Prostate gland (tissue), 2 donors: ENCODE results near the gene UBE2O. TPM values are rescaled to one million over a fixed set of nuclear protein-coding genes. Genes with fewer than 3 reads are reported as not detected.

ENCODE experiments used
- DNase-seq: peaks from one replicate; pipeline ENCODE4 v3.0.0-alpha.2; 2019; ENCODE audit warnings: low spot score
- H3K27ac ChIP-seq, 2 donors: fragments of 200-600 bp; sonication (generic); 2 replicates each; pipeline ENCODE4 v1.5.1; 2017 to 2019
- H3K27me3 ChIP-seq: fragments of 200-600 bp; sonication (generic); replicated peaks from 2 replicates; pipeline ENCODE4 v1.5.1; 2019; ENCODE audit not compliant: insufficient read depth
- H3K36me3 ChIP-seq, 2 donors: fragments of 200-600 bp; sonication (generic); 1 replicate in 1 of 2; 2 replicates in 1 of 2; pipeline versions ENCODE4 v1.5.1 to v1.8.1; 2017 to 2019
- H3K4me1 ChIP-seq: fragments of 200-600 bp; sonication (generic); replicated peaks from 2 replicates; pipeline ENCODE4 v1.5.1; 2019
- H3K4me3 ChIP-seq, 2 donors: fragments of 200-600 bp; sonication (generic); 2 replicates each; pipeline ENCODE4 v1.5.1; 2017 to 2019
- H3K9me3 ChIP-seq: fragments of 200-600 bp; sonication (generic); 2 replicates; pipeline ENCODE4 v1.5.1; 2017
- POLR2A ChIP-seq: fragments of 450-650 bp; IDR thresholded peaks from one replicate; pipeline ENCODE4 v1.6.1; 2016; ENCODE audit warnings: antibody characterized with exemption, mild to moderate bottlenecking
- POLR2AphosphoS5 ChIP-seq: sonication (generic); formaldehyde crosslinking; IDR thresholded peaks from one replicate; pipeline ENCODE4 v1.6.1; 2017; ENCODE audit warnings: antibody characterized with exemption
- WGBS: methylation state at CpG from one replicate; pipeline ENCODE4 v1.1.5; 2018; 5-methylcytosine and 5-hydroxymethylcytosine counted together
- intact Hi-C: fragments of 100-400 bp; cut with DNase I; formaldehyde crosslinking; loops from one replicate; pipeline ENCODE4 v1.14.2; 2022
- total RNA-seq, 2 donors: library from RNA; depleted of rRNA; stranded (reverse); fragments of >200 nt; gene quantifications; one replicate each; pipeline ENCODE4 v1.1.0, GENCODE V29; 2016
- TF ChIP-seq, protein P1 (sequence below), 4 experiments: fragments of 200-600 bp in 2 of 4; fragments of 450-650 bp in 2 of 4; sonication (generic) in 2 of 4; IDR thresholded peaks; 1 replicate in 3 of 4; 2 replicates in 1 of 4; pipeline ENCODE4 v1.5.1; 2016 to 2019; ENCODE audit warnings: antibody characterized with exemption in 4 of 4, mild to moderate bottlenecking in 2 of 4, moderate library complexity in 2 of 4

The UBE2O gene
- total RNA-seq, 2 donors from 2014 or later: 19.9 to 39.8 TPM

GRCh38 chr17:76407509-76407908, 45.4 kb downstream of the UBE2O start:
- intact Hi-C loops: loop anchor here (5.0 kb wide), 1 partner anchor 100 kb away; no protein-coding TSS in a partner anchor
- DNase-seq: no peak
- Histone ChIP-seq H3K4me1 (no peaks in the 10 kb centered on the region), H3K27ac (no peak overlapping the region), H3K36me3 (no peaks in the 10 kb centered on the region), H3K4me3 (no peak overlapping the region), H3K27me3 (no peaks in the 10 kb centered on the region), H3K9me3 (no peaks in the 10 kb centered on the region)
- 92% methylated on average over 4 of the region's 4 CpGs for WGBS
- TF ChIP-seq, protein P1, sequence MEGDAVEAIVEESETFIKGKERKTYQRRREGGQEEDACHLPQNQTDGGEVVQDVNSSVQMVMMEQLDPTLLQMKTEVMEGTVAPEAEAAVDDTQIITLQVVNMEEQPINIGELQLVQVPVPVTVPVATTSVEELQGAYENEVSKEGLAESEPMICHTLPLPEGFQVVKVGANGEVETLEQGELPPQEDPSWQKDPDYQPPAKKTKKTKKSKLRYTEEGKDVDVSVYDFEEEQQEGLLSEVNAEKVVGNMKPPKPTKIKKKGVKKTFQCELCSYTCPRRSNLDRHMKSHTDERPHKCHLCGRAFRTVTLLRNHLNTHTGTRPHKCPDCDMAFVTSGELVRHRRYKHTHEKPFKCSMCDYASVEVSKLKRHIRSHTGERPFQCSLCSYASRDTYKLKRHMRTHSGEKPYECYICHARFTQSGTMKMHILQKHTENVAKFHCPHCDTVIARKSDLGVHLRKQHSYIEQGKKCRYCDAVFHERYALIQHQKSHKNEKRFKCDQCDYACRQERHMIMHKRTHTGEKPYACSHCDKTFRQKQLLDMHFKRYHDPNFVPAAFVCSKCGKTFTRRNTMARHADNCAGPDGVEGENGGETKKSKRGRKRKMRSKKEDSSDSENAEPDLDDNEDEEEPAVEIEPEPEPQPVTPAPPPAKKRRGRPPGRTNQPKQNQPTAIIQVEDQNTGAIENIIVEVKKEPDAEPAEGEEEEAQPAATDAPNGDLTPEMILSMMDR (IDR thresholded peaks at IDR 0.05): no peak
- no peak for TF ChIP-seq POLR2A
- no peak for TF ChIP-seq POLR2AphosphoS5

- Histone ChIP-seq H3K27ac (peak overlapping the region in 1 of 2 donors; percentile 4), H3K4me1 (no peaks in the 10 kb centered on the region), H3K9me3 (no peaks in the 10 kb centered on the region), H3K4me3 (no peak overlapping the region), H3K27me3 (no peaks in the 10 kb centered on the region), H3K36me3 (no peaks in the 10 kb centered on the region)
- 57% methylated on average over 16 of the region's 16 CpGs for WGBS
- intact Hi-C loops: loop anchor here (5.0 kb wide), 1 partner anchor 101 kb away; no protein-coding TSS in a partner anchor
- DNase-seq: no peak
- no peak for TF ChIP-seq POLR2AphosphoS5
- TF ChIP-seq POLR2A: no peak
- TF ChIP-seq, protein P1 (IDR thresholded peaks at IDR 0.05): no peak
Measured at GRCh38 chr17:76405967-76406647, 46.8 kb downstream of the UBE2O start.

DNA sequence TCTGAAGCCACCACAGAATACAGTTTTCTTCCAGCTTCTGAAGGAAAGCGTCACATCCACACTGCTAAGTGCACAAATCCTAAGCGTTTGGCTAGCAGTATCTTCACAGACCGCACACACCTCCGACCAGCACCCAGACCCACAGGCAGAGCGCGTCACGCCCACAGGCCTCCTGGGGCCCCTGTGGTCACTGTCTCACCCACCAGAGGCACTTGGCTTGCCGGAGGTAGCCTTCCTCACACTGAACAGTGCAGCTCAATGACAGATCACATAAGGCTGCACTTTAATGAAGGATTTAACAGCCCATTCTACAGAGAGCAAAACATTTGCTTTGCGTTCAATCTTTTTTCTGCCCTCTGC, 47.4 kb downstream of the UBE2O start:
- Histone ChIP-seq H3K4me3 (no peak overlapping the region), H3K36me3 (no peaks in the 10 kb centered on the region), H3K27me3 (no peaks in the 10 kb centered on the region), H3K9me3 (no peaks in the 10 kb centered on the region), H3K4me1 (no peaks in the 10 kb centered on the region), H3K27ac (peak overlapping the region in 1 of 2 donors; percentile 20)
- WGBS: 89% methylated on average over 9 of the region's 9 CpGs
- TF ChIP-seq, protein P1 (IDR thresholded peaks at IDR 0.05): no peak
- no peak for TF ChIP-seq POLR2A
- TF ChIP-seq POLR2AphosphoS5: no peak
- DNase-seq: no peak
- intact Hi-C loops: loop anchor here (5.0 kb wide), 1 partner anchor 102 kb away; no protein-coding TSS in a partner anchor

DNA sequence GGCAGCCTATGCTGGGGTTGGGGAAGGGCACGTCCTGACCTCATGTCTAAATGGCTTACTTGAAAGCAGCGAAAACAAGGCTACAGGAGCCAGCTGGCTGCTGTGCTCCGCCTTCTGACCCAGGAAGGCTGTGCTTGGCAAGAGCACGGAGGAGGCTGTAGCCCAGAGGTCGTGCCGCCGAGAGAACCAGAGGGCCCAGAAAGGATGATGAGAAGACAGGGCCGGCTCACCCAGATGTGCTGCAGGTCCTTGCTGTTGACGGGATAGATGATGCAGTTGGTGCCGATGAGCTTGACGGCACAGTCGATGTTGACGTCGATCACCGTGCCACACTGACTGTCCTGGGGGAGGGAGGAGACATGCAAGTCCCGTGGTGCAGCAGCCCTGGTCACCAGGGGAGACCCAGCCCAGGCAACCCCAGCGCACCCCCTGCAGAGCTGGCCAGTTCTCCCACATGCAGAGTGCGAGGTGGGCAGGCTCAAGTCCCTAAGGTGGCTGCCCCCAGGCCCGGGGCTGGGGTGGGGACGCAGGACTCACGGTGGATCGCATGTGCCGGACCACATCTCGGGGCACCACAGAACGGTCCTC, 47.9 kb downstream of the UBE2O start:
- peak overlapping the region in 1 of 2 donors; percentile 20 for H3K27ac ChIP-seq
- H3K36me3 ChIP-seq: no peaks in the 10 kb centered on the region
- TF ChIP-seq POLR2AphosphoS5 (peak; percentile 26), POLR2A (no peak)
- TF ChIP-seq, protein P1 (IDR thresholded peaks at IDR 0.05): no peak
- WGBS: 89% methylated on average over 24 of the region's 25 CpGs
- no peak for DNase-seq
- H3K4me1 ChIP-seq: no peaks in the 10 kb centered on the region
- no peak overlapping the region for H3K4me3 ChIP-seq
- no peaks in the 10 kb centered on the region for H3K27me3 ChIP-seq
- H3K9me3 ChIP-seq: no peaks in the 10 kb centered on the region
- intact Hi-C loops: loop anchor here (5.0 kb wide), 1 partner anchor 102 kb away; no protein-coding TSS in a partner anchor

DNA sequence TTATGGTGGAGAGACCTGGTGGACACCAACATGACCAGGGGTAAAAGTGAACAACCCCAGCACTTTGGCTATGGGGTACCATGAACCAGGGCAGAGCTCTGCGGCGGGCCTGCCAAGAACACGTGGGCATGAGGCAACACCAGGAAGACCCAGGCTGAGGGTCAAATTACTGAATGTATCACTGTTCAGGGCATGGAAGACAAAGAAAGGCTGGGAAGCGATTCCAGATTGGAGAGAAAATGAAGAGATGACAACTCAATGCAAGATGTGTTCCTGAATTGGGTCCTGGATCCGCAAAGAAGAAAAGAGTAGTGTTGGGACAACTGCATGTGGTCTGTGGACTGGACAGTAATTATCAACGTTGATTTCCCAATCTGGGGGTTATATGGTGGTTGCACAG, 48.7 kb downstream of the UBE2O start:
- DNase-seq: no peak
- H3K4me3 ChIP-seq: no peak overlapping the region
- TF ChIP-seq POLR2A (no peak), POLR2AphosphoS5 (no peak)
- TF ChIP-seq, protein P1 (IDR thresholded peaks at IDR 0.05): no peak
- H3K4me1 ChIP-seq: no peaks in the 10 kb centered on the region
- H3K36me3 ChIP-seq: peaks cover 0 to 4% of the 10 kb centered on the region in 2 donors
- 83% methylated on average over 6 of the region's 6 CpGs for WGBS
- H3K9me3 ChIP-seq: no peaks in the 10 kb centered on the region
- H3K27me3 ChIP-seq: no peaks in the 10 kb centered on the region
- intact Hi-C loops: no loop called here
- H3K27ac ChIP-seq: no peak overlapping the region
